A549 (cell line): Measurements from ENCODE around the gene EEF2KMT.

ENCODE experiments used
- EP300 ChIP-seq, 2 experiments: fragments of >200 bp; sonication (Bioruptor Twin); formaldehyde crosslinking; IDR thresholded peaks; 2 replicates in 1 of 2; 3 replicates in 1 of 2; pipeline ENCODE4 v1.6.1; 2016 to 2017
- JUN ChIP-seq, 2 experiments: fragments of >200 bp; sonication (Bioruptor Twin); formaldehyde crosslinking; IDR thresholded peaks; 2 replicates in 1 of 2; 3 replicates in 1 of 2; pipeline ENCODE4 v1.6.1; 2016 to 2017
- KDM5A ChIP-seq: fragments of 200-600 bp; sonication (generic); IDR thresholded peaks from 2 replicates; pipeline ENCODE4 v1.6.1; 2016; ENCODE audit warnings: antibody characterized with exemption, mild to moderate bottlenecking
- MAFK ChIP-seq: fragments of 450-650 bp; IDR thresholded peaks from 2 replicates; pipeline ENCODE4 v1.6.1; 2014; ENCODE audit not compliant: partially characterized antibody
- NR3C1 ChIP-seq: fragments of >200 bp; sonication (Bioruptor Twin); formaldehyde crosslinking; IDR thresholded peaks from 3 replicates; pipeline ENCODE4 v1.6.1; 2017
- PHF8 ChIP-seq: fragments of 200-600 bp; sonication (generic); IDR thresholded peaks from 2 replicates; pipeline ENCODE4 v1.6.1; 2016; ENCODE audit warnings: low read depth, mild to moderate bottlenecking, antibody characterized with exemption, moderate library complexity, borderline replicate concordance
- POLR2A ChIP-seq: IDR thresholded peaks from 2 replicates; pipeline ENCODE4 v1.6.1; 2012; ENCODE audit warnings: mild to moderate bottlenecking, low read length
- RAD21 ChIP-seq, 2 experiments: fragments of >200 bp in 1 of 2; sonication (Bioruptor Twin) in 1 of 2; formaldehyde crosslinking in 1 of 2; IDR thresholded peaks in 1 of 2; conservative IDR thresholded peaks in 1 of 2; 2 replicates in 1 of 2; 3 replicates in 1 of 2; pipeline ENCODE4 v1.6.1; 2012 to 2018; ENCODE audit warnings: inconsistent platforms in 1 of 2
- TF ChIP-seq, protein P1 (sequence below): fragments of >200 bp; sonication (Bioruptor Twin); formaldehyde crosslinking; IDR thresholded peaks from 3 replicates; pipeline ENCODE4 v1.5.1; 2016
- TF ChIP-seq, protein P2 (sequence below): fragments of 250-450 bp; sonication (Bioruptor Pico); IDR thresholded peaks from 2 replicates; pipeline ENCODE4 v1.5.0; 2021; ENCODE audit warnings: mild to moderate bottlenecking, moderate library complexity, borderline replicate concordance
- TF ChIP-seq, protein P3 (sequence below): IDR thresholded peaks from 2 replicates; pipeline ENCODE4 v1.6.1; 2012
- TF ChIP-seq, protein P4 (sequence below): fragments of >200 bp; sonication (Bioruptor Twin); formaldehyde crosslinking; IDR thresholded peaks from 3 replicates; pipeline ENCODE4 v1.6.1; 2016

DNA sequence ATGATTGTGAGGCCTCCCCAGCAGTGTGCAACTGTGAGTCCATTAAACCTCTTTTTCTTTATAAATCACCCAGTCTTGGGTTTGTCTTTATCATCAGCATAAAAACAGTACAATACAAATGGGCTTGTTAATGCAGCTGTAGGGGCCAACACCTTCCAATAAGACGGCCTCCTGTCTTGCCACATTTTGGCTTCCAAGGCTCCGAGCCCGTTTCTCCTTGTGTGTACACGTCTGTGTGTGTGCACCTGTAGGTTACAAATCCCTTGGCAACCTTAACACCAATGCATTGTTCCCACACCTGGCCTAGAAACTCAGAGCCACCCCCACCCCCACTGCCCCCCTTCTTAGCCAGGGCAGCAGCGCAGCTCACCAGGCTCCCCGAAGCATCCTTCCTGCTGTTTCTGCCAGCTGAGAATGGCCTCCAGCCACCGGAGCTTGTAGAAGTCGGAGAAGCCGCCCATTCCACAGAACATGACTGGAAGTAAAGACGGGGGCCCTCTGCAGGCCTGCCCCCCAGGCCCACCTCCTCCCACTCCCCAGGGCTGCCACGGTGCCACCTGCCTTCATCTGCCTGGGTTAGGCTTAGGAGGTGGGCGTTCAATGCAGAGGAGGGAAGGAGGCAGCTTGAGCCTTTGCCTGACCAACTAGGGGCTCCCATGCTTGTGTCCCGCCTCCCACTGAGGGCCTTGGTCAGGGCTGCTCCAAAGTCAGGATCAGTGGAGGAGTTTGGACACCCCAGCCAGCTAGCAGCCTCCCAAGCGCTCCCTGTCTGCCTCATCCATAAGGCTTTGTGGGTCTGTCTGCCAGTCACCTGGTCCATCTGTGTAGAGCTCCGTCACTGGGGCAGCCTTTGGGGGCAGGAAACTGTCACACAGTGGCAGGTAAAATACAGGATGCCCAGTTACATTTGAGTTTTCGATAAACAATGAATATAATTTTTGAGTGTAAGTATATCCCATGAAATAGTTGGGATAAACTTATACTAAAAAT lies 42.4 kb downstream of the EEF2KMT start:
- TF ChIP-seq NR3C1, result no peak
- TF ChIP-seq, protein P1, sequence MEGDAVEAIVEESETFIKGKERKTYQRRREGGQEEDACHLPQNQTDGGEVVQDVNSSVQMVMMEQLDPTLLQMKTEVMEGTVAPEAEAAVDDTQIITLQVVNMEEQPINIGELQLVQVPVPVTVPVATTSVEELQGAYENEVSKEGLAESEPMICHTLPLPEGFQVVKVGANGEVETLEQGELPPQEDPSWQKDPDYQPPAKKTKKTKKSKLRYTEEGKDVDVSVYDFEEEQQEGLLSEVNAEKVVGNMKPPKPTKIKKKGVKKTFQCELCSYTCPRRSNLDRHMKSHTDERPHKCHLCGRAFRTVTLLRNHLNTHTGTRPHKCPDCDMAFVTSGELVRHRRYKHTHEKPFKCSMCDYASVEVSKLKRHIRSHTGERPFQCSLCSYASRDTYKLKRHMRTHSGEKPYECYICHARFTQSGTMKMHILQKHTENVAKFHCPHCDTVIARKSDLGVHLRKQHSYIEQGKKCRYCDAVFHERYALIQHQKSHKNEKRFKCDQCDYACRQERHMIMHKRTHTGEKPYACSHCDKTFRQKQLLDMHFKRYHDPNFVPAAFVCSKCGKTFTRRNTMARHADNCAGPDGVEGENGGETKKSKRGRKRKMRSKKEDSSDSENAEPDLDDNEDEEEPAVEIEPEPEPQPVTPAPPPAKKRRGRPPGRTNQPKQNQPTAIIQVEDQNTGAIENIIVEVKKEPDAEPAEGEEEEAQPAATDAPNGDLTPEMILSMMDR, result no peak
- no peak for TF ChIP-seq MAFK
- no peak for TF ChIP-seq EP300 (IDR thresholded peaks at IDR 0.05)
- TF ChIP-seq POLR2A, result no peak
- no peak for TF ChIP-seq RAD21 (conservative IDR thresholded peaks at IDR 0.05 in 1 of 2, IDR thresholded peaks at IDR 0.05 in 1 of 2)
- TF ChIP-seq, protein P2, sequence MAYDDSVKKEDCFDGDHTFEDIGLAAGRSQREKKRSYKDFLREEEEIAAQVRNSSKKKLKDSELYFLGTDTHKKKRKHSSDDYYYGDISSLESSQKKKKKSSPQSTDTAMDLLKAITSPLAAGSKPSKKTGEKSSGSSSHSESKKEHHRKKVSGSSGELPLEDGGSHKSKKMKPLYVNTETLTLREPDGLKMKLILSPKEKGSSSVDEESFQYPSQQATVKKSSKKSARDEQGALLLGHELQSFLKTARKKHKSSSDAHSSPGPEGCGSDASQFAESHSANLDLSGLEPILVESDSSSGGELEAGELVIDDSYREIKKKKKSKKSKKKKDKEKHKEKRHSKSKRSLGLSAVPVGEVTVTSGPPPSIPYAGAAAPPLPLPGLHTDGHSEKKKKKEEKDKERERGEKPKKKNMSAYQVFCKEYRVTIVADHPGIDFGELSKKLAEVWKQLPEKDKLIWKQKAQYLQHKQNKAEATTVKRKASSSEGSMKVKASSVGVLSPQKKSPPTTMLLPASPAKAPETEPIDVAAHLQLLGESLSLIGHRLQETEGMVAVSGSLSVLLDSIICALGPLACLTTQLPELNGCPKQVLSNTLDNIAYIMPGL (CRISPR knock-in tag), result no peak
- TF ChIP-seq, protein P3, sequence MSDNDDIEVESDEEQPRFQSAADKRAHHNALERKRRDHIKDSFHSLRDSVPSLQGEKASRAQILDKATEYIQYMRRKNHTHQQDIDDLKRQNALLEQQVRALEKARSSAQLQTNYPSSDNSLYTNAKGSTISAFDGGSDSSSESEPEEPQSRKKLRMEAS, result no peak
- TF ChIP-seq JUN (IDR thresholded peaks at IDR 0.05), result no peak
- no peak for TF ChIP-seq PHF8
- no peak for TF ChIP-seq KDM5A
- TF ChIP-seq, protein P4, sequence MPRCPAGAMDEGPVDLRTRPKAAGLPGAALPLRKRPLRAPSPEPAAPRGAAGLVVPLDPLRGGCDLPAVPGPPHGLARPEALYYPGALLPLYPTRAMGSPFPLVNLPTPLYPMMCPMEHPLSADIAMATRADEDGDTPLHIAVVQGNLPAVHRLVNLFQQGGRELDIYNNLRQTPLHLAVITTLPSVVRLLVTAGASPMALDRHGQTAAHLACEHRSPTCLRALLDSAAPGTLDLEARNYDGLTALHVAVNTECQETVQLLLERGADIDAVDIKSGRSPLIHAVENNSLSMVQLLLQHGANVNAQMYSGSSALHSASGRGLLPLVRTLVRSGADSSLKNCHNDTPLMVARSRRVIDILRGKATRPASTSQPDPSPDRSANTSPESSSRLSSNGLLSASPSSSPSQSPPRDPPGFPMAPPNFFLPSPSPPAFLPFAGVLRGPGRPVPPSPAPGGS, result no peak
